Osteocyte (in vitro differentiated cells): Measurements from ENCODE around the gene UGT1A6. TPM values are rescaled to one million over a fixed set of nuclear protein-coding genes. Genes with fewer than 3 reads are reported as not detected.
"Not testable (repeated sequence)": the region's sequence is repeated elsewhere in the genome, so short reads cannot be mapped to it uniquely, and the experiment has no call there.

ENCODE experiments used
- DNase-seq: peaks from one replicate; pipeline ENCODE4 v3.0.0; 2021; ENCODE audit warnings: mixed read lengths; ENCODE audit not compliant: unreplicated experiment; ENCODE audit errors: extremely low spot score
- H3K27ac Mint-ChIP-seq: one replicate; pipeline ENCODE4 v1.8.0; 2021; ENCODE audit warnings: mild to moderate bottlenecking, mixed read lengths; ENCODE audit not compliant: unreplicated experiment
- H3K27me3 Mint-ChIP-seq: one replicate; pipeline ENCODE4 v1.8.0; 2021; ENCODE audit warnings: mixed read lengths; ENCODE audit not compliant: unreplicated experiment
- H3K36me3 Mint-ChIP-seq: one replicate; pipeline ENCODE4 v1.8.0; 2021; ENCODE audit warnings: mixed read lengths; ENCODE audit not compliant: unreplicated experiment
- H3K4me1 Mint-ChIP-seq: one replicate; pipeline ENCODE4 v1.8.0; 2021; ENCODE audit warnings: mixed read lengths; ENCODE audit not compliant: unreplicated experiment
- H3K4me3 Mint-ChIP-seq: one replicate; pipeline ENCODE4 v1.8.0; 2021; ENCODE audit warnings: mild to moderate bottlenecking, moderate library complexity, mixed read lengths; ENCODE audit not compliant: unreplicated experiment
- H3K9me3 Mint-ChIP-seq: one replicate; pipeline ENCODE4 v1.8.0; 2021; ENCODE audit warnings: mixed read lengths; ENCODE audit not compliant: unreplicated experiment
- CTCF ChIP-seq: fragments of 200-600 bp; sonication (generic); IDR thresholded peaks from 2 replicates; pipeline ENCODE4 v1.5.0; 2021; ENCODE audit warnings: antibody characterized with exemption, mild to moderate bottlenecking, moderate library complexity
- total RNA-seq: library from RNA; stranded (reverse); gene quantifications from 2 replicates; pipeline ENCODE4 v1.2.1, GENCODE V29; 2021

The UGT1A6 gene
- total RNA-seq, 1 donor from 2014 or later = not detected

- Mint-ChIP-seq H3K4me1 (no peaks in the 10 kb centered on the region), H3K27ac (no peak overlapping the region), H3K27me3 (peaks cover 60% of the 10 kb centered on the region), H3K4me3 (no peak overlapping the region), H3K9me3 (no peaks in the 10 kb centered on the region), H3K36me3 (no peaks in the 10 kb centered on the region)
- no peak for TF ChIP-seq CTCF
- DNase-seq = no peak
These were observed 37.6 kb upstream of the UGT1A6 start for GRCh38 chr2:233655043-233655442.

GRCh38 chr2:233655943-233656342 is 36.7 kb upstream of the UGT1A6 start:
- H3K4me1 Mint-ChIP-seq, H3K4me3 Mint-ChIP-seq, H3K9me3 Mint-ChIP-seq, H3K36me3 Mint-ChIP-seq, DNase-seq, H3K27ac Mint-ChIP-seq: not testable (repeated sequence)
- peaks cover 60% of the 10 kb centered on the region for H3K27me3 Mint-ChIP-seq

GRCh38 chr2:233656443-233656842 is 36.2 kb upstream of the UGT1A6 start:
- H3K9me3 Mint-ChIP-seq = no peaks in the 10 kb centered on the region
- TF ChIP-seq CTCF = no peak
- H3K36me3 Mint-ChIP-seq = no peaks in the 10 kb centered on the region
- no peak for DNase-seq
- H3K27ac Mint-ChIP-seq = no peak overlapping the region
- peaks cover 57% of the 10 kb centered on the region for H3K27me3 Mint-ChIP-seq
- no peaks in the 10 kb centered on the region for H3K4me1 Mint-ChIP-seq
- no peak overlapping the region for H3K4me3 Mint-ChIP-seq

GRCh38 chr2:233658610-233659009 is 34.1 kb upstream of the UGT1A6 start:
- Mint-ChIP-seq H3K27me3 (peaks cover 49% of the 10 kb centered on the region), H3K36me3 (no peaks in the 10 kb centered on the region), H3K9me3 (no peaks in the 10 kb centered on the region), H3K4me3 (no peak overlapping the region), H3K4me1 (no peaks in the 10 kb centered on the region), H3K27ac (no peak overlapping the region)
- no peak for DNase-seq
- TF ChIP-seq CTCF = no peak

GRCh38 chr2:233663911-233664310 is 28.8 kb upstream of the UGT1A6 start:
- no peak for DNase-seq
- H3K27me3 Mint-ChIP-seq = peaks cover 42% of the 10 kb centered on the region
- no peaks in the 10 kb centered on the region for H3K9me3 Mint-ChIP-seq
- TF ChIP-seq CTCF = no peak
- H3K27ac Mint-ChIP-seq = no peak overlapping the region
- H3K4me1 Mint-ChIP-seq = no peaks in the 10 kb centered on the region
- H3K36me3 Mint-ChIP-seq = no peaks in the 10 kb centered on the region
- H3K4me3 Mint-ChIP-seq = no peak overlapping the region
